GM13977 (cell line): ENCODE results near the gene HMGN4.

Experiments
- DNase-seq: peaks from one replicate; pipeline ENCODE4 v3.0.0; 2012; ENCODE audit warnings: low spot score
- CTCF ChIP-seq: IDR thresholded peaks from 2 replicates; pipeline ENCODE4 v1.5.1; 2012; ENCODE audit warnings: mild to moderate bottlenecking, control low read depth; ENCODE audit not compliant: insufficient read depth; ENCODE audit errors: extremely low read depth, missing control alignments
- in situ Hi-C: fragments of 300-500 bp; cut with MboI; formaldehyde crosslinking; loops from one replicate; pipeline ENCODE4 v1.12.0; 2022; ENCODE audit warnings: low sequenced_read_pairs, low pct_unique_long_range_greater_than_20kb, mixed read lengths, inconsistent platforms; ENCODE audit not compliant: unreplicated experiment

The HMGN4 gene

DNA sequence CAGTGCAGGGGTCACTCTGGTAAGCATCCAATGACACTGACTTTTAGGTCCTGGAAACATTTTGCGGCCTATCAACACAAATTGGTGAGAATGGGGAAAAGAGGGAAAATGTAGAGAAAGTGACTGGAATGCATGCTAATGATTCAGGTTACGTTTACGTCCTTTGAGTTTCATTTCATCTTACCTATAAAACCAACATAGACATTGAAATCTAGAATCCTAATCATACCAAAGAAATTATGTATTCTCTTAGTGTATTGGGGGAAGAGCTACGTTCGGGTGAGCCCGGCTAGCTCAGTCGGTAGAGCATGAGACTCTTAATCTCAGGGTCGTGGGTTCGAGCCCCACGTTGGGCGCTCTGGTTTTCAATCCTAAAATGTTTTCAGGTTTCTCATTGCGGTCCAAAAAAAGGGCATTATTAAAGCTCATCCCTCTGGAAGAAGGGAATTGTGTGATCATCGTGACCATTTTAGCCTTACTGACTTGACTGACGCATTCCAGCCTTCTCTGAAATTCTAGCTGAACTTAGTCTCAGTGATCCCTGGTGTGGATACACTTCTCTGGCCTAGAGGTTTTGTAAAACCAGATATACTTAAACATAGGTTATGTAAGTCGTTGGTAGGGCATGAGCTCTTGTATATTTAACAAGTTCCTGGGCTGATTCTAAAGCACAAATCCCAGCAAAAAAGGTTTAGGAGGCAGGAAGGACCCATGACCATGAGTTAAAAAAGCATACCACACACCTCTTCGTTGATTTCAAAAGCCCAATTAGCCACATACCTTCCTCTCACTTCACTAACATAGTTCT, 18.3 kb downstream of the HMGN4 start:
- in situ Hi-C loops: no loop called here
- no peak for DNase-seq
- TF ChIP-seq CTCF: no peak

DNA sequence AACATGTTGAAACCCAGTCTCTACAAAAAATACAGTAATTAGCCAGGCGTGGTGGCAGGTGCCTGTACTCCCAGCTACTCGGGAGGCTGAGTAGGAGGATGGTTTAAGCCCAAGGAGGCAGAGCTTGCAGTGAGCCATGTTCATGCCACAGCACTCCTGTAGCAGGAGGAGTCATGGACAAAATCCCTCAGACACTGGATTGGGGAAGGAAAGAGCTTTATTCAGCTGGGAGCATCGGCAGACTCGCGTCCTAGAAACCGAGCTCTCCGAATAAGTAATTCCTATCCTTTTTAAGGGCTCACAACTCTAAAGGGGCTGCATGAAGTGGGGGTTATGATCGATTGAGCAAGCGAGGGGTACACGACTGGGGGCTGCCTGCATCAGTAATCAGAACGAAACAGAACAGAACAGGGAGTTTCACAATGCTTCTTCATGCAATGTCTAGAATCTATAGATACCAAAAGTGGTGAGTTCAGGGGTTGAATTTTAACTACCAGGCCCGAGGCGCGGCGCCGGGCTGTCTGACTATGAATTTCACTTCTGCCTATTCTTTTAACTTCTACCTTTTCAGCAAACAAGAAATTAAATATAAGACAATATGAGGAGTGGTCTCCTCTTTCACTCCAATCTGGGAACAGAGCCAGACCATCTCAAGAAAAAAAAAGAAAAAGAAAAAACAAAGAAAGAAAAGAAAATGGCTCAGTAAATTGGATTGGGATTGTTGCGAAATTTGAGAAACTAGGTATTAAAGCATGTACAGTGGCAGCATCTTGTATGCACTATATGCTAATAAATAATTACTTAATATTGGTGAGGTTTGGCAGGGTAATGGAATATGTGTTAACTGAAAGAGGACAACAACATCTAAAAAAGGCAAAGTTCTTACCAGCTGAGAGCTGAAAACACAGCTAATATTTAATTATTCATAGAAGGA, 23.6 kb downstream of the HMGN4 start:
- DNase-seq: no peak
- TF ChIP-seq CTCF: no peak
- in situ Hi-C loops: loop anchor here (10.0 kb wide), 1 partner anchor 227 kb away; no protein-coding TSS in a partner anchor

- no peak for TF ChIP-seq CTCF
- in situ Hi-C loops: loop anchor here (10.0 kb wide), 1 partner anchor 229 kb away; no protein-coding TSS in a partner anchor
- no peak for DNase-seq
Measured at GRCh38 chr6:26563488-26563887, 25.3 kb downstream of the HMGN4 start.

DNA sequence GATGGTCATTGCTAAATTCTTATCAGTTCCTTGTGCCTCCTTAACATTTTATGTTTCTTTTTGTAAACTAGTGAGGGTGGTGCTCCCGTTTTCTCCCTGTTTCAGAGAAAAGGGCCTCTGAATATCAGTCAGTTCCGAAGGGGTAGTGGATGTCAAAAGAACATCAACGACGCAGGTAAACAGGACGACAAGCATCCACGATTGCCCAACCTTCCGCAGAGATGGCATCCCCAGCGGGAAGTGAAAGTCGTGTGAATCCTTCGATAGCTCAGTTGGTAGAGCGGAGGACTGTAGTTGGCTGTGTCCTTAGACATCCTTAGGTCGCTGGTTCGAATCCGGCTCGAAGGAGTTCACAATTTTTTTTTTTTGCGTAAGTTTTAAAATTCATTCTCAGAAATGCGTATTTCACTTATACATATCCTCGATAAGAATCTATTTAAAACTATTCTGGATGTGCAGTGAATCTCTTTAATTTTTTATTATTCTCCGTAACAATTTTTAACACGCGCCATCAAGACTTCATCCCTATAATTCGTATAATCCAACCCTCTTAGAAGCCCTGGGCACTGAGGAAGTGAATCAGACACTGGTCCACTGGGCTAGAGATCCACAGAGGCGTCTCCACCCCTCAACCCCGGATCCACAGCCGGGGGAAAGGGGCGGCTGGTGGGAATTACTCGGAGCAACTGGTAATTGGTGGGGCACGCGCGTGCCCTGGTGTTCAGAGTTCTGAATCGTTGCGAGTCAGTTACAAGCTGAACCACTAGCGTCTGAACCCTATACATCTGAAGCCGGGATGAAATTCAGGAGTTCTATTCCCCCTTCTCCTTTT, 30.7 kb downstream of the HMGN4 start:
- in situ Hi-C loops: loop anchor here (10.0 kb wide), 1 partner anchor 234 kb away; no protein-coding TSS in a partner anchor
- TF ChIP-seq CTCF: peak; percentile 68
- peak; percentile 85 for DNase-seq

- in situ Hi-C loops: loop anchor here (10.0 kb wide), 1 partner anchor 235 kb away; no protein-coding TSS in a partner anchor
- TF ChIP-seq CTCF: no peak
- no peak for DNase-seq
Measured at GRCh38 chr6:26569433-26569764, 31.2 kb downstream of the HMGN4 start.
